Neural cell (in vitro differentiated cells): ENCODE data around the gene LPXN. TPM values are rescaled to one million over a fixed set of nuclear protein-coding genes. Genes with fewer than 3 reads are reported as not detected.

ENCODE experiments used
- H2AFZ ChIP-seq: fragments of 200-600, 300-800 bp; sonication (generic), shearing (Covaris generic); 2 replicates; pipeline ENCODE4 v1.6.0; 2014; ENCODE audit warnings: low read depth, mild to moderate bottlenecking, antibody characterized with exemption, low read length, moderate library complexity
- H3F3A ChIP-seq: fragments of 200-600 bp; shearing (Covaris generic); 2 replicates; pipeline ENCODE4 v1.6.1; 2016; ENCODE audit warnings: mild to moderate bottlenecking, moderate library complexity, mixed read lengths, antibody characterized with exemption, low read length; ENCODE audit not compliant: insufficient read depth, poor library complexity, severe bottlenecking
- H3K27ac ChIP-seq: fragments of 200-600, 300-800 bp; sonication (generic), shearing (Covaris generic); 2 replicates; pipeline ENCODE4 v1.5.1; 2014; ENCODE audit warnings: mild to moderate bottlenecking, low read length, moderate library complexity
- H3K27me3 ChIP-seq: fragments of 300-800, 200-600 bp; sonication (generic), shearing (Covaris generic); 2 replicates; pipeline ENCODE4 v1.6.0; 2014; ENCODE audit warnings: mild to moderate bottlenecking, low read depth, low read length, moderate library complexity; ENCODE audit not compliant: insufficient read depth
- H3K36me3 ChIP-seq: fragments of 300-800, 200-600 bp; sonication (generic), shearing (Covaris generic); 2 replicates; pipeline ENCODE4 v1.5.1; 2014; ENCODE audit warnings: mild to moderate bottlenecking, antibody characterized with exemption, low read length, moderate library complexity; ENCODE audit not compliant: insufficient read depth
- H3K4me2 ChIP-seq: fragments of 300-800, 200-600 bp; sonication (generic), shearing (Covaris generic); 2 replicates; pipeline ENCODE4 v1.6.0; 2014; ENCODE audit warnings: mild to moderate bottlenecking, low read length
- H3K4me3 ChIP-seq: fragments of 300-800, 200-600 bp; sonication (generic), shearing (Covaris generic); 2 replicates; pipeline ENCODE4 v1.5.1; 2014; ENCODE audit warnings: mild to moderate bottlenecking, low read length, moderate library complexity
- H3K79me2 ChIP-seq: fragments of 200-600 bp; shearing (Covaris generic); replicated peaks from 2 replicates; pipeline ENCODE4 v1.6.0; 2014; ENCODE audit warnings: mild to moderate bottlenecking, low read length, moderate library complexity; ENCODE audit not compliant: insufficient read depth
- H3K9ac ChIP-seq: fragments of 300-800, 200-600 bp; sonication (generic), shearing (Covaris generic); 2 replicates; pipeline ENCODE4 v1.6.1; 2016; ENCODE audit warnings: mild to moderate bottlenecking, low read length, mixed read lengths
- H3K9me2 ChIP-seq: fragments of 200-600 bp; shearing (Covaris generic); 2 replicates; pipeline ENCODE4 v1.6.1; 2016; ENCODE audit warnings: mild to moderate bottlenecking, low read length, mixed read lengths; ENCODE audit not compliant: insufficient read depth
- H3K9me3 ChIP-seq: fragments of 200-600, 300-800 bp; sonication (generic), shearing (Covaris generic); 2 replicates; pipeline ENCODE4 v1.6.1; 2016; ENCODE audit warnings: mild to moderate bottlenecking, mixed run types, low read length, moderate library complexity, mixed read lengths
- H4K20me1 ChIP-seq: fragments of 200-600 bp; shearing (Covaris generic); 2 replicates; pipeline ENCODE4 v1.6.1; 2016; ENCODE audit warnings: mild to moderate bottlenecking, mixed run types; ENCODE audit not compliant: insufficient read depth
- CTCF ChIP-seq: fragments of 450-650 bp; IDR thresholded peaks from 2 replicates; pipeline ENCODE4 v1.5.1; 2014; ENCODE audit warnings: antibody characterized with exemption, mild to moderate bottlenecking, moderate library complexity; ENCODE audit not compliant: poor library complexity, severe bottlenecking
- EP300 ChIP-seq: fragments of 450-650 bp; conservative IDR thresholded peaks from 2 replicates; pipeline ENCODE4 v1.6.1; 2014; ENCODE audit warnings: antibody characterized with exemption, mild to moderate bottlenecking, moderate library complexity; ENCODE audit not compliant: poor library complexity, severe bottlenecking
- EZH2 ChIP-seq: fragments of 200-600, 300-800 bp; shearing (Covaris generic), sonication (generic); IDR thresholded peaks from 2 replicates; pipeline ENCODE4 v1.6.1; 2014; ENCODE audit warnings: antibody characterized with exemption, low read length, borderline replicate concordance, mild to moderate bottlenecking; ENCODE audit not compliant: insufficient read depth, poor library complexity, severe bottlenecking
- MXI1 ChIP-seq: fragments of 450-650 bp; conservative IDR thresholded peaks from 2 replicates; pipeline ENCODE4 v1.6.1; 2014; ENCODE audit warnings: antibody characterized with exemption, mild to moderate bottlenecking; ENCODE audit not compliant: poor library complexity, severe bottlenecking
- POLR2AphosphoS5 ChIP-seq: IDR thresholded peaks from 2 replicates; pipeline ENCODE4 v1.6.1; 2012
- RAD21 ChIP-seq: fragments of 450-650 bp; conservative IDR thresholded peaks from 2 replicates; pipeline ENCODE4 v1.6.1; 2014; ENCODE audit warnings: antibody characterized with exemption, mild to moderate bottlenecking, moderate library complexity
- REST ChIP-seq: IDR thresholded peaks from 2 replicates; pipeline ENCODE4 v1.6.1; 2012; ENCODE audit warnings: borderline replicate concordance
- SMC3 ChIP-seq: fragments of 450-650 bp; conservative IDR thresholded peaks from 2 replicates; pipeline ENCODE4 v1.6.1; 2014; ENCODE audit warnings: antibody characterized with exemption, mild to moderate bottlenecking, moderate library complexity; ENCODE audit not compliant: poor library complexity
- TAF1 ChIP-seq: IDR thresholded peaks from 2 replicates; pipeline ENCODE4 v1.6.1; 2012; ENCODE audit warnings: low read depth
- polyA plus RNA-seq: library from polyadenylated mRNA; depleted of rRNA; stranded (reverse); fragments of >200 nt; gene quantifications from 2 replicates; pipeline ENCODE4 v1.2.3, GENCODE V29; 2014

The LPXN gene
- polyA plus RNA-seq, 1 donor from 2014 or later: 4.1 TPM

- no peaks in the 10 kb centered on the region for H3K9me3 ChIP-seq
- no peaks in the 10 kb centered on the region for H4K20me1 ChIP-seq
- no peaks in the 10 kb centered on the region for H3K79me2 ChIP-seq
- H3K27ac ChIP-seq: no peak overlapping the region
- no peaks in the 10 kb centered on the region for H3K36me3 ChIP-seq
- H3K4me2 ChIP-seq: no peak overlapping the region
- no peaks in the 10 kb centered on the region for H3K9me2 ChIP-seq
- no peak overlapping the region for H3K9ac ChIP-seq
- H2AFZ ChIP-seq: no peak overlapping the region
- H3K27me3 ChIP-seq: no peaks in the 10 kb centered on the region
- no peaks in the 10 kb centered on the region for H3F3A ChIP-seq
- H3K4me3 ChIP-seq: no peak overlapping the region
- no peak for TF ChIP-seq CTCF
- TF ChIP-seq RAD21: no peak
- TF ChIP-seq POLR2AphosphoS5: no peak
- no peak for TF ChIP-seq MXI1
- no peak for TF ChIP-seq EP300
- no peak for TF ChIP-seq EZH2
- no peak for TF ChIP-seq TAF1
- no peak for TF ChIP-seq SMC3
- no peak for TF ChIP-seq REST
Measured at GRCh38 chr11:58493676-58494075, 82.0 kb downstream of the LPXN start.

- Histone ChIP-seq H3K9ac (no peak overlapping the region), H3K4me2 (no peak overlapping the region), H4K20me1 (no peaks in the 10 kb centered on the region), H3K79me2 (no peaks in the 10 kb centered on the region), H3K4me3 (no peak overlapping the region), H2AFZ (no peak overlapping the region), H3K27me3 (no peaks in the 10 kb centered on the region), H3K36me3 (no peaks in the 10 kb centered on the region), H3F3A (no peaks in the 10 kb centered on the region), H3K27ac (no peak overlapping the region), H3K9me2 (no peaks in the 10 kb centered on the region), H3K9me3 (no peaks in the 10 kb centered on the region)
- no peak for TF ChIP-seq CTCF
- no peak for TF ChIP-seq MXI1
- no peak for TF ChIP-seq EZH2
- no peak for TF ChIP-seq RAD21
- TF ChIP-seq POLR2AphosphoS5: no peak
- no peak for TF ChIP-seq REST
- TF ChIP-seq SMC3: no peak
- no peak for TF ChIP-seq EP300
Measured at GRCh38 chr11:58490827-58491226, 84.8 kb downstream of the LPXN start.
